CD4-positive, CD25-positive, alpha-beta regulatory T cell (primary cell): ENCODE data around the gene FGD5. TPM values are rescaled to one million over a fixed set of nuclear protein-coding genes. Genes with fewer than 3 reads are reported as not detected.
A peak's percentile ranks its signal among the peaks of the same experiment; 100 is the strongest.

Source experiments
- ATAC-seq, 2 donors: fragments of 150-1000 bp; cut with Tn5 transposase; one replicate each; pipeline ENCODE4 v1.10.0; 2021; ENCODE audit warnings: low read depth in 2 of 2, moderate number of reproducible peaks in 2 of 2, moderate library complexity in 1 of 2
- DNase-seq, 3 donors: peaks; one replicate each; pipeline versions ENCODE4 v3.0.0 to v3.0.0-alpha.2; 2012 to 2022; ENCODE audit warnings: mixed read lengths in 1 of 3
- H3K27ac ChIP-seq: one replicate; pipeline ENCODE4 v1.7.0; 2013; ENCODE audit warnings: mild to moderate bottlenecking, low read length; ENCODE audit not compliant: insufficient read depth, poor library complexity, severe bottlenecking
- H3K27me3 ChIP-seq: one replicate; pipeline ENCODE4 v1.7.0; 2013; ENCODE audit warnings: low read length; ENCODE audit not compliant: control insufficient read depth, insufficient read depth
- H3K36me3 ChIP-seq: one replicate; pipeline ENCODE4 v1.7.0; 2013; ENCODE audit warnings: mild to moderate bottlenecking, low read length, moderate library complexity; ENCODE audit not compliant: control insufficient read depth, insufficient read depth
- H3K4me1 ChIP-seq: 2 replicates; pipeline ENCODE4 v1.7.0; 2013; ENCODE audit warnings: mild to moderate bottlenecking, low read length; ENCODE audit not compliant: insufficient read depth, control insufficient read depth, poor library complexity, severe bottlenecking
- H3K4me3 ChIP-seq: one replicate; pipeline ENCODE4 v1.7.0; 2013; ENCODE audit warnings: low read depth, mild to moderate bottlenecking, low read length, moderate library complexity
- H3K9me3 ChIP-seq, 2 experiments: 1 replicate in 1 of 2; 2 replicates in 1 of 2; pipeline ENCODE4 v1.7.0; 2013; ENCODE audit warnings: low read length in 2 of 2, mild to moderate bottlenecking in 1 of 2, moderate library complexity in 1 of 2; ENCODE audit not compliant: control insufficient read depth in 2 of 2
- H3K27ac Mint-ChIP-seq, 3 donors: one replicate each; pipeline ENCODE4 v1.8.0; 2020 to 2022; ENCODE audit warnings: mild to moderate bottlenecking in 3 of 3, mixed read lengths in 3 of 3, moderate library complexity in 2 of 3
- H3K27me3 Mint-ChIP-seq: one replicate; pipeline ENCODE4 v1.8.0; 2022; ENCODE audit warnings: mild to moderate bottlenecking, mixed read lengths
- H3K36me3 Mint-ChIP-seq: one replicate; pipeline ENCODE4 v1.8.0; 2020; ENCODE audit warnings: mixed read lengths
- H3K4me1 Mint-ChIP-seq, 4 donors: one replicate each; pipeline ENCODE4 v1.8.0; 2020 to 2022; ENCODE audit warnings: mixed read lengths in 4 of 4, mild to moderate bottlenecking in 1 of 4
- H3K4me3 Mint-ChIP-seq, 4 donors: one replicate each; pipeline ENCODE4 v1.8.0; 2020 to 2022; ENCODE audit warnings: mild to moderate bottlenecking in 4 of 4, mixed read lengths in 4 of 4, moderate library complexity in 3 of 4
- H3K9me3 Mint-ChIP-seq, 7 donors: one replicate each; pipeline ENCODE4 v1.8.0; 2020 to 2022; ENCODE audit warnings: mixed read lengths in 7 of 7, mild to moderate bottlenecking in 3 of 7, moderate library complexity in 2 of 7
- polyA plus RNA-seq, 4 donors: library from polyadenylated mRNA; unstranded; fragments of 300-500 nt; fragmentation: Illumina TruSeq; gene quantifications; one replicate each; pipeline ENCODE4 v1.2.3, GENCODE V29; 2021
- total RNA-seq: library from RNA; stranded (reverse); gene quantifications from one replicate; pipeline ENCODE4 v1.2.3, GENCODE V29; 2022

FGD5 gene
- total and polyA plus RNA-seq, 5 donors from 2014 or later, result 0.13 to 0.79 TPM; not detected in 3

DNA sequence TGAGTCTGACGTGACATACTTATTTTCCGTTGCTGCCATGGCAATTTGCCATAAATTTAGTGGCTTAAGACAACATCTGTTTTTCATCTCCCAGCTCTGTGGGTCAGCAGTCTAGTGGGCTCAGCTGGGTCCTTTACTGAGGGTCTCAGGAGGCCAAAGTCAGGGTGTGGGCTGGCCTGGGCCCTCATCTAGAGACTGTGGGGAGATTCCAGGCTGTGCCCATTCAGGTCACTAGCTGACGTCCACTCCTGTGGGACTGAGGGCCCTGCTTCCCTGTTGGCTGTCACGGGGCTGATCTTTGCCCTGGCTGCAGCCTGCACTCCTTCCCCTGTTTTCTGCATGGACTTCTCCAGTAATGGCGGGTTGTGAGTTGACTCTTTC lies 19.1 kb downstream of the FGD5 start:
- no peak for DNase-seq
- Histone ChIP-seq H3K9me3 (no peaks in the 10 kb centered on the region), H3K27me3 (peaks cover 3% of the 10 kb centered on the region), H3K27ac (no peak overlapping the region), H3K36me3 (no peaks in the 10 kb centered on the region), H3K4me3 (no peak overlapping the region), H3K4me1 (no peaks in the 10 kb centered on the region)
- no peak for ATAC-seq
- Mint-ChIP-seq H3K27me3 (peaks cover 5% of the 10 kb centered on the region), H3K27ac (no peak overlapping the region), H3K36me3 (no peaks in the 10 kb centered on the region), H3K4me3 (no peak overlapping the region), H3K4me1 (no peaks in the 10 kb centered on the region), H3K9me3 (peaks cover 0 to 2% (median 0%) of the 10 kb centered on the region in 7 donors)

DNA sequence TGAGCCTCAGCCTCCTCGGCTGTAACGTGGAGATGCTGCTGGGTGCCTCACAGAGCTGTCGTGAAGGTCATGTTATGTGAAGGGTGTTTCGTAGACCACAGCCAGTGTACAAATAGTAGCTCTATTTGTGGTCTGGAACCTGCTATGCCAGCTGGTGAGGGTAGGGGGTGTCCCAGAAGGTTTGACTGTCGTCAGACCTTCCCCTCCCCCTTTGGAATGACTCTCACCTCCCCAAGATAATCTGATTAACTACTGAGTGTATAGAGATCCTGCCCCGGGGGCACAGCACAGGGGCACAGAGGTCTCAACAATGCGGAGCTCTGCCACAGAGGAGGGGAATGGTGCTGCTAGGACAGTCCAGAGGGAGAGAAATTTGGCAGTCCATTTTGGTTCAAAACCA lies 20.5 kb downstream of the FGD5 start:
- Histone ChIP-seq H3K27me3 (peaks cover 2% of the 10 kb centered on the region), H3K4me1 (no peaks in the 10 kb centered on the region), H3K9me3 (no peaks in the 10 kb centered on the region), H3K27ac (no peak overlapping the region), H3K36me3 (no peaks in the 10 kb centered on the region), H3K4me3 (no peak overlapping the region)
- peaks cover 0 to 2% (median 0%) of the 10 kb centered on the region in 7 donors for H3K9me3 Mint-ChIP-seq
- DNase-seq (no peak), ATAC-seq (no peak)
- H3K27ac Mint-ChIP-seq, result no peak overlapping the region
- H3K4me1 Mint-ChIP-seq, result no peaks in the 10 kb centered on the region
- peaks cover 5% of the 10 kb centered on the region for H3K27me3 Mint-ChIP-seq
- no peaks in the 10 kb centered on the region for H3K36me3 Mint-ChIP-seq
- H3K4me3 Mint-ChIP-seq, result no peak overlapping the region

GRCh38 chr3:14841836-14842235 lies 23.1 kb downstream of the FGD5 start:
- Mint-ChIP-seq H3K27ac (no peak overlapping the region), H3K4me1 (no peaks in the 10 kb centered on the region), H3K27me3 (peaks cover 5% of the 10 kb centered on the region), H3K36me3 (no peaks in the 10 kb centered on the region), H3K9me3 (peaks cover 0 to 1% (median 0%) of the 10 kb centered on the region in 7 donors), H3K4me3 (no peak overlapping the region)
- Histone ChIP-seq H3K27me3 (no peaks in the 10 kb centered on the region), H3K9me3 (no peaks in the 10 kb centered on the region), H3K4me3 (no peak overlapping the region), H3K36me3 (no peaks in the 10 kb centered on the region), H3K27ac (no peak overlapping the region), H3K4me1 (no peaks in the 10 kb centered on the region)
- DNase-seq (no peak), ATAC-seq (no peak)

- H3K27me3 Mint-ChIP-seq, result peaks cover 5% of the 10 kb centered on the region
- no peak for ATAC-seq
- H3K36me3 ChIP-seq, result no peaks in the 10 kb centered on the region
- H3K4me1 ChIP-seq, result no peaks in the 10 kb centered on the region
- H3K4me3 Mint-ChIP-seq, result no peak overlapping the region
- H3K4me1 Mint-ChIP-seq, result no peaks in the 10 kb centered on the region
- no peaks in the 10 kb centered on the region for H3K9me3 ChIP-seq
- H3K36me3 Mint-ChIP-seq, result no peaks in the 10 kb centered on the region
- peak overlapping the region in 1 of 3 donors; percentile 72 for H3K27ac Mint-ChIP-seq
- H3K27ac ChIP-seq, result no peak overlapping the region
- H3K9me3 Mint-ChIP-seq, result peaks cover 0 to 1% (median 0%) of the 10 kb centered on the region in 7 donors
- DNase-seq, result no peak
- H3K4me3 ChIP-seq, result no peak overlapping the region
- no peaks in the 10 kb centered on the region for H3K27me3 ChIP-seq
Measured at GRCh38 chr3:14842277-14842676, 23.5 kb downstream of the FGD5 start.

GRCh38 chr3:14843321-14843720 lies 24.6 kb downstream of the FGD5 start:
- ATAC-seq, result no peak
- H3K36me3 ChIP-seq, result no peaks in the 10 kb centered on the region
- H3K27me3 Mint-ChIP-seq, result peaks cover 5% of the 10 kb centered on the region
- DNase-seq, result no peak
- no peaks in the 10 kb centered on the region for H3K4me1 ChIP-seq
- no peak overlapping the region for H3K27ac Mint-ChIP-seq
- H3K9me3 ChIP-seq, result no peaks in the 10 kb centered on the region
- H3K4me1 Mint-ChIP-seq, result no peaks in the 10 kb centered on the region
- H3K27me3 ChIP-seq, result no peaks in the 10 kb centered on the region
- no peaks in the 10 kb centered on the region for H3K36me3 Mint-ChIP-seq
- H3K4me3 ChIP-seq, result no peak overlapping the region
- no peak overlapping the region for H3K27ac ChIP-seq
- H3K4me3 Mint-ChIP-seq, result no peak overlapping the region
- peaks cover 0 to 1% (median 0%) of the 10 kb centered on the region in 7 donors for H3K9me3 Mint-ChIP-seq

- H3K4me1 ChIP-seq, result no peaks in the 10 kb centered on the region
- H3K4me1 Mint-ChIP-seq, result no peaks in the 10 kb centered on the region
- ATAC-seq (no peak), DNase-seq (no peak)
- H3K27me3 ChIP-seq, result no peaks in the 10 kb centered on the region
- H3K27ac Mint-ChIP-seq, result no peak overlapping the region
- no peak overlapping the region for H3K4me3 ChIP-seq
- no peaks in the 10 kb centered on the region for H3K36me3 Mint-ChIP-seq
- H3K9me3 Mint-ChIP-seq, result peaks cover 0 to 1% (median 0%) of the 10 kb centered on the region in 7 donors
- no peak overlapping the region for H3K4me3 Mint-ChIP-seq
- no peaks in the 10 kb centered on the region for H3K36me3 ChIP-seq
- no peak overlapping the region for H3K27ac ChIP-seq
- H3K9me3 ChIP-seq, result no peaks in the 10 kb centered on the region
- peaks cover 10% of the 10 kb centered on the region for H3K27me3 Mint-ChIP-seq
Measured at GRCh38 chr3:14844386-14845170, 25.8 kb downstream of the FGD5 start.

GRCh38 chr3:14845180-14845579 lies 26.4 kb downstream of the FGD5 start:
- Histone ChIP-seq H3K36me3 (no peaks in the 10 kb centered on the region), H3K4me3 (no peak overlapping the region), H3K9me3 (no peaks in the 10 kb centered on the region), H3K27ac (no peak overlapping the region), H3K4me1 (no peaks in the 10 kb centered on the region), H3K27me3 (no peaks in the 10 kb centered on the region)
- H3K27me3 Mint-ChIP-seq, result peaks cover 12% of the 10 kb centered on the region
- DNase-seq (no peak), ATAC-seq (no peak)
- H3K9me3 Mint-ChIP-seq, result peaks cover 0 to 1% (median 0%) of the 10 kb centered on the region in 7 donors
- no peak overlapping the region for H3K4me3 Mint-ChIP-seq
- H3K4me1 Mint-ChIP-seq, result no peaks in the 10 kb centered on the region
- H3K27ac Mint-ChIP-seq, result no peak overlapping the region
- H3K36me3 Mint-ChIP-seq, result no peaks in the 10 kb centered on the region

GRCh38 chr3:14845826-14846225 lies 27.1 kb downstream of the FGD5 start:
- no peaks in the 10 kb centered on the region for H3K27me3 ChIP-seq
- H3K27ac ChIP-seq, result no peak overlapping the region
- Mint-ChIP-seq H3K36me3 (no peaks in the 10 kb centered on the region), H3K9me3 (peaks cover 0 to 4% (median 0%) of the 10 kb centered on the region in 7 donors), H3K4me3 (no peak overlapping the region), H3K27ac (no peak overlapping the region), H3K4me1 (no peaks in the 10 kb centered on the region), H3K27me3 (peaks cover 18% of the 10 kb centered on the region)
- H3K4me3 ChIP-seq, result no peak overlapping the region
- H3K36me3 ChIP-seq, result no peaks in the 10 kb centered on the region
- ATAC-seq (no peak), DNase-seq (no peak)
- H3K4me1 ChIP-seq, result no peaks in the 10 kb centered on the region
- no peaks in the 10 kb centered on the region for H3K9me3 ChIP-seq
